Measurements from ENCODE around the gene IMP3.

GRCh38 chr15:75594276-75594675 lies 45.7 kb downstream of the IMP3 start:
- TF ChIP-seq SUZ12 (IDR thresholded peaks at IDR 0.05; ENCODE audit: extremely low read depth, insufficient read depth, insufficient read length) = no peak
- TF ChIP-seq ZNF274 (IDR thresholded peaks at IDR 0.05; ENCODE audit: low read depth, low read length) = no peak
- TF ChIP-seq YY1 (IDR thresholded peaks at IDR 0.05; ENCODE audit: insufficient read depth, insufficient read length) = no peak

Data from NT2/D1 (cell line).